ENCODE measurements around the gene SARDH.

SARDH gene

GRCh38 chr9:133737774-133738639 is at the start of gene SARDH:
Gene SARDH, minus strand, starts transcription at chr9:133738352. Its CDS starts 4,179 bp downstream, at chr9:133734173.
- DNase-seq (ENCODE audit: low read depth), result no peak

- DNase-seq (ENCODE audit: low read depth), result no peak
Observed at GRCh38 chr9:133787754-133788025, 49.5 kb upstream of the SARDH start.

GRCh38 chr9:133786907-133787753 is 49.0 kb upstream of the SARDH start:
- DNase-seq (ENCODE audit: low read depth), result no peak

GRCh38 chr9:133786371-133786753 is 48.2 kb upstream of the SARDH start:
- no peak for DNase-seq (ENCODE audit: low read depth)

- DNase-seq (ENCODE audit: low read depth), result no peak
Observed at GRCh38 chr9:133785753-133786370, 47.7 kb upstream of the SARDH start.

GRCh38 chr9:133784731-133785561 is 46.8 kb upstream of the SARDH start:
- no peak for DNase-seq (ENCODE audit: low read depth)

- no peak for DNase-seq (ENCODE audit: low read depth)
Observed at GRCh38 chr9:133783331-133783731, 45.2 kb upstream of the SARDH start.

- DNase-seq (ENCODE audit: low read depth), result no peak
Observed at GRCh38 chr9:133782157-133783130, 44.3 kb upstream of the SARDH start.

GRCh38 chr9:133781828-133782135 is 43.6 kb upstream of the SARDH start:
- DNase-seq (ENCODE audit: low read depth), result no peak

GRCh38 chr9:133780962-133781827 is 43.0 kb upstream of the SARDH start:
- no peak for DNase-seq (ENCODE audit: low read depth)

GRCh38 chr9:133780404-133780945 is 42.3 kb upstream of the SARDH start:
- DNase-seq (ENCODE audit: low read depth), result no peak

GRCh38 chr9:133779516-133780403 is 41.6 kb upstream of the SARDH start:
- DNase-seq (ENCODE audit: low read depth), result no peak

- DNase-seq (ENCODE audit: low read depth), result no peak
Observed at GRCh38 chr9:133779081-133779480, 40.9 kb upstream of the SARDH start.

GRCh38 chr9:133778336-133779013 is 40.3 kb upstream of the SARDH start:
- DNase-seq (ENCODE audit: low read depth), result no peak

GRCh38 chr9:133777871-133778270 is 39.7 kb upstream of the SARDH start:
- no peak for DNase-seq (ENCODE audit: low read depth)

- DNase-seq (ENCODE audit: low read depth), result no peak
Observed at GRCh38 chr9:133777068-133777791, 39.1 kb upstream of the SARDH start.
